ENCODE data around the gene EPB41L4B.
"Not testable (repeated sequence)": the region's sequence is repeated elsewhere in the genome, so short reads cannot be mapped to it uniquely, and the experiment has no call there.

The EPB41L4B gene

DNA sequence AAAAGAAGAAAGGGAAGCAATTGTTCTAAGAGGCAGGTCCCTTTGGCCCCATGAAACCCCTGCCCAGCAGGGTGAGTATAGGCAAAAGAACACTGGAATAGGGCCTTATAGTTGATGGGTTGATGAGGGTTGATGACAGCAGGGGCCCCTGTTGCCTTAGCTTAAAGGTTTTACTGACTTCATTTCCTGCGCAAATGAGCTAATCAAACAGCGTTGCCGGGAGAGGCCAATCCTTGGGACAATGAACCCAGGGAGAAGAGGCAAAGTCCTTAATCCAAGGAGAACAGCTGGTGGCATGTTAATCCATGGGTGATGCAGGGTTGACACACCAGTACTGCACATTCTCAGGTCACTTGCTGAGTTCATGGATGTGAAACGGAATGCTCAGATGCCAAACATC lies 22.0 kb upstream of the EPB41L4B start:
- ATAC-seq, result no peak

DNA sequence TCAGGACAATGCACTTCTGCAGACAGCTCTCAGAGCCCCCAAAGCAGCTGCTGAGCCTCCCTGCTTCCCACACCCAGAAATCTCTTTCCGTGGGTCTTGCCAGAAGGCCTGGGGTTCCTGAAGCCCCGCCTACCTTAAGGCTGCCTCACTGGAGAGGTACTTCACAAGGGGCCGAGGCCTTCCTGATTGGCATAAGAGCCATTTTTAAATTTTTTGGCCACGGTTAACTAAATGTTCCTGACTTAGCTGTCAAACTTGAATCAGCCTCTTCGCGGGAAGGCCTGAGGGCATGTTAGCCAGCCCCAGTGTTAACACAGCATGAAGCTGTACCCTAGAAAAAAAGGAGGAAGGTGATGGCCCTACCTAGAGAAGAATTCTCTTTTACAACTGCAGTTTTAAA lies 20.7 kb upstream of the EPB41L4B start:
- TF ChIP-seq TCF4 (CRISPR knock-in tag; IDR thresholded peaks at IDR 0.05; ENCODE audit: borderline replicate concordance), result no peak
- TF ChIP-seq, protein P1, sequence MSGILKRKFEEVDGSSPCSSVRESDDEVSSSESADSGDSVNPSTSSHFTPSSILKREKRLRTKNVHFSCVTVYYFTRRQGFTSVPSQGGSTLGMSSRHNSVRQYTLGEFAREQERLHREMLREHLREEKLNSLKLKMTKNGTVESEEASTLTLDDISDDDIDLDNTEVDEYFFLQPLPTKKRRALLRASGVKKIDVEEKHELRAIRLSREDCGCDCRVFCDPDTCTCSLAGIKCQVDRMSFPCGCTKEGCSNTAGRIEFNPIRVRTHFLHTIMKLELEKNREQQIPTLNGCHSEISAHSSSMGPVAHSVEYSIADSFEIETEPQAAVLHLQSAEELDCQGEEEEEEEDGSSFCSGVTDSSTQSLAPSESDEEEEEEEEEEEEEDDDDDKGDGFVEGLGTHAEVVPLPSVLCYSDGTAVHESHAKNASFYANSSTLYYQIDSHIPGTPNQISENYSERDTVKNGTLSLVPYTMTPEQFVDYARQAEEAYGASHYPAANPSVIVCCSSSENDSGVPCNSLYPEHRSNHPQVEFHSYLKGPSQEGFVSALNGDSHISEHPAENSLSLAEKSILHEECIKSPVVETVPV (CRISPR knock-in tag; IDR thresholded peaks at IDR 0.05), result no peak
- TF ChIP-seq, protein P2, sequence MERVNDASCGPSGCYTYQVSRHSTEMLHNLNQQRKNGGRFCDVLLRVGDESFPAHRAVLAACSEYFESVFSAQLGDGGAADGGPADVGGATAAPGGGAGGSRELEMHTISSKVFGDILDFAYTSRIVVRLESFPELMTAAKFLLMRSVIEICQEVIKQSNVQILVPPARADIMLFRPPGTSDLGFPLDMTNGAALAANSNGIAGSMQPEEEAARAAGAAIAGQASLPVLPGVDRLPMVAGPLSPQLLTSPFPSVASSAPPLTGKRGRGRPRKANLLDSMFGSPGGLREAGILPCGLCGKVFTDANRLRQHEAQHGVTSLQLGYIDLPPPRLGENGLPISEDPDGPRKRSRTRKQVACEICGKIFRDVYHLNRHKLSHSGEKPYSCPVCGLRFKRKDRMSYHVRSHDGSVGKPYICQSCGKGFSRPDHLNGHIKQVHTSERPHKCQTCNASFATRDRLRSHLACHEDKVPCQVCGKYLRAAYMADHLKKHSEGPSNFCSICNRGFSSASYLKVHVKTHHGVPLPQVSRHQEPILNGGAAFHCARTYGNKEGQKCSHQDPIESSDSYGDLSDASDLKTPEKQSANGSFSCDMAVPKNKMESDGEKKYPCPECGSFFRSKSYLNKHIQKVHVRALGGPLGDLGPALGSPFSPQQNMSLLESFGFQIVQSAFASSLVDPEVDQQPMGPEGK (CRISPR knock-in tag; IDR thresholded peaks at IDR 0.05; ENCODE audit: borderline replicate concordance), result no peak
- no peak for TF ChIP-seq ZC3H10 (CRISPR knock-in tag; IDR thresholded peaks at IDR 0.05)
- TF ChIP-seq ISL1 (CRISPR knock-in tag; IDR thresholded peaks at IDR 0.05), result no peak
- TF ChIP-seq, protein P3, sequence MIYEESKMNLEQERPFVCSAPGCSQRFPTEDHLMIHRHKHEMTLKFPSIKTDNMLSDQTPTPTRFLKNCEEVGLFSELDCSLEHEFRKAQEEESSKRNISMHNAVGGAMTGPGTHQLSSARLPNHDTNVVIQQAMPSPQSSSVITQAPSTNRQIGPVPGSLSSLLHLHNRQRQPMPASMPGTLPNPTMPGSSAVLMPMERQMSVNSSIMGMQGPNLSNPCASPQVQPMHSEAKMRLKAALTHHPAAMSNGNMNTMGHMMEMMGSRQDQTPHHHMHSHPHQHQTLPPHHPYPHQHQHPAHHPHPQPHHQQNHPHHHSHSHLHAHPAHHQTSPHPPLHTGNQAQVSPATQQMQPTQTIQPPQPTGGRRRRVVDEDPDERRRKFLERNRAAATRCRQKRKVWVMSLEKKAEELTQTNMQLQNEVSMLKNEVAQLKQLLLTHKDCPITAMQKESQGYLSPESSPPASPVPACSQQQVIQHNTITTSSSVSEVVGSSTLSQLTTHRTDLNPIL (CRISPR knock-in tag; IDR thresholded peaks at IDR 0.05; ENCODE audit: low read depth), result no peak
- no peak for TF ChIP-seq OSR1 (CRISPR knock-in tag; IDR thresholded peaks at IDR 0.05)
- no peak for TF ChIP-seq PPARA (CRISPR knock-in tag; IDR thresholded peaks at IDR 0.05; ENCODE audit: borderline replicate concordance)
- TF ChIP-seq, protein P4, sequence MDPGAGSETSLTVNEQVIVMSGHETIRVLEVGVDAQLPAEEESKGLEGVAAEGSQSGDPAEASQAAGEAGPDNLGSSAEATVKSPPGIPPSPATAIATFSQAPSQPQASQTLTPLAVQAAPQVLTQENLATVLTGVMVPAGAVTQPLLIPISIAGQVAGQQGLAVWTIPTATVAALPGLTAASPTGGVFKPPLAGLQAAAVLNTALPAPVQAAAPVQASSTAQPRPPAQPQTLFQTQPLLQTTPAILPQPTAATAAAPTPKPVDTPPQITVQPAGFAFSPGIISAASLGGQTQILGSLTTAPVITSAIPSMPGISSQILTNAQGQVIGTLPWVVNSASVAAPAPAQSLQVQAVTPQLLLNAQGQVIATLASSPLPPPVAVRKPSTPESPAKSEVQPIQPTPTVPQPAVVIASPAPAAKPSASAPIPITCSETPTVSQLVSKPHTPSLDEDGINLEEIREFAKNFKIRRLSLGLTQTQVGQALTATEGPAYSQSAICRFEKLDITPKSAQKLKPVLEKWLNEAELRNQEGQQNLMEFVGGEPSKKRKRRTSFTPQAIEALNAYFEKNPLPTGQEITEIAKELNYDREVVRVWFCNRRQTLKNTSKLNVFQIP (CRISPR knock-in tag; IDR thresholded peaks at IDR 0.05; ENCODE audit: borderline replicate concordance, low read depth), result no peak
- TF ChIP-seq ZNF565 (CRISPR knock-in tag; conservative IDR thresholded peaks at IDR 0.05; ENCODE audit: low read depth), result no peak
- no peak for TF ChIP-seq BACH2 (CRISPR knock-in tag; IDR thresholded peaks at IDR 0.05; ENCODE audit: borderline replicate concordance)
- no peak for TF ChIP-seq ZFP30 (CRISPR knock-in tag; IDR thresholded peaks at IDR 0.05)
- no peak for TF ChIP-seq SNAI2 (CRISPR knock-in tag; IDR thresholded peaks at IDR 0.05)
- no peak for TF ChIP-seq ESRRG (CRISPR knock-in tag; IDR thresholded peaks at IDR 0.05)
- TF ChIP-seq ZFP3 (CRISPR knock-in tag; IDR thresholded peaks at IDR 0.05), result no peak
- TF ChIP-seq, protein P5, sequence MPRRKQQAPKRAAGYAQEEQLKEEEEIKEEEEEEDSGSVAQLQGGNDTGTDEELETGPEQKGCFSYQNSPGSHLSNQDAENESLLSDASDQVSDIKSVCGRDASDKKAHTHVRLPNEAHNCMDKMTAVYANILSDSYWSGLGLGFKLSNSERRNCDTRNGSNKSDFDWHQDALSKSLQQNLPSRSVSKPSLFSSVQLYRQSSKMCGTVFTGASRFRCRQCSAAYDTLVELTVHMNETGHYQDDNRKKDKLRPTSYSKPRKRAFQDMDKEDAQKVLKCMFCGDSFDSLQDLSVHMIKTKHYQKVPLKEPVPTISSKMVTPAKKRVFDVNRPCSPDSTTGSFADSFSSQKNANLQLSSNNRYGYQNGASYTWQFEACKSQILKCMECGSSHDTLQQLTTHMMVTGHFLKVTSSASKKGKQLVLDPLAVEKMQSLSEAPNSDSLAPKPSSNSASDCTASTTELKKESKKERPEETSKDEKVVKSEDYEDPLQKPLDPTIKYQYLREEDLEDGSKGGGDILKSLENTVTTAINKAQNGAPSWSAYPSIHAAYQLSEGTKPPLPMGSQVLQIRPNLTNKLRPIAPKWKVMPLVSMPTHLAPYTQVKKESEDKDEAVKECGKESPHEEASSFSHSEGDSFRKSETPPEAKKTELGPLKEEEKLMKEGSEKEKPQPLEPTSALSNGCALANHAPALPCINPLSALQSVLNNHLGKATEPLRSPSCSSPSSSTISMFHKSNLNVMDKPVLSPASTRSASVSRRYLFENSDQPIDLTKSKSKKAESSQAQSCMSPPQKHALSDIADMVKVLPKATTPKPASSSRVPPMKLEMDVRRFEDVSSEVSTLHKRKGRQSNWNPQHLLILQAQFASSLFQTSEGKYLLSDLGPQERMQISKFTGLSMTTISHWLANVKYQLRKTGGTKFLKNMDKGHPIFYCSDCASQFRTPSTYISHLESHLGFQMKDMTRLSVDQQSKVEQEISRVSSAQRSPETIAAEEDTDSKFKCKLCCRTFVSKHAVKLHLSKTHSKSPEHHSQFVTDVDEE (CRISPR knock-in tag; IDR thresholded peaks at IDR 0.05), result no peak
- no peak for TF ChIP-seq CSDC2 (CRISPR knock-in tag; IDR thresholded peaks at IDR 0.05)
- no peak for ATAC-seq

More for the DNA sequence above, 22.0 kb upstream of the EPB41L4B start:
- no peak for TF ChIP-seq SNAI2 (CRISPR knock-in tag; IDR thresholded peaks at IDR 0.05)
- no peak for TF ChIP-seq ISL1 (CRISPR knock-in tag; IDR thresholded peaks at IDR 0.05)
- TF ChIP-seq, protein P4 (CRISPR knock-in tag; IDR thresholded peaks at IDR 0.05; ENCODE audit: borderline replicate concordance, low read depth), result no peak
- TF ChIP-seq ZFP3 (CRISPR knock-in tag; IDR thresholded peaks at IDR 0.05), result no peak
- no peak for TF ChIP-seq GLIS3 (CRISPR knock-in tag; IDR thresholded peaks at IDR 0.05)
- TF ChIP-seq ARNTL (CRISPR knock-in tag; IDR thresholded peaks at IDR 0.05; ENCODE audit: borderline replicate concordance, low read depth), result no peak
- no peak for TF ChIP-seq TOX (CRISPR knock-in tag; IDR thresholded peaks at IDR 0.05; ENCODE audit: borderline replicate concordance)
- no peak for TF ChIP-seq ZC3H10 (CRISPR knock-in tag; IDR thresholded peaks at IDR 0.05)
- no peak for TF ChIP-seq PPARA (CRISPR knock-in tag; IDR thresholded peaks at IDR 0.05; ENCODE audit: borderline replicate concordance)
- TF ChIP-seq ZNF70 (CRISPR knock-in tag; IDR thresholded peaks at IDR 0.05), result no peak
- TF ChIP-seq, protein P5 (CRISPR knock-in tag; IDR thresholded peaks at IDR 0.05), result no peak
- TF ChIP-seq, protein P3 (CRISPR knock-in tag; IDR thresholded peaks at IDR 0.05; ENCODE audit: low read depth), result no peak
- no peak for TF ChIP-seq BACH2 (CRISPR knock-in tag; IDR thresholded peaks at IDR 0.05; ENCODE audit: borderline replicate concordance)
- TF ChIP-seq TCF4 (CRISPR knock-in tag; IDR thresholded peaks at IDR 0.05; ENCODE audit: borderline replicate concordance), result no peak

DNA sequence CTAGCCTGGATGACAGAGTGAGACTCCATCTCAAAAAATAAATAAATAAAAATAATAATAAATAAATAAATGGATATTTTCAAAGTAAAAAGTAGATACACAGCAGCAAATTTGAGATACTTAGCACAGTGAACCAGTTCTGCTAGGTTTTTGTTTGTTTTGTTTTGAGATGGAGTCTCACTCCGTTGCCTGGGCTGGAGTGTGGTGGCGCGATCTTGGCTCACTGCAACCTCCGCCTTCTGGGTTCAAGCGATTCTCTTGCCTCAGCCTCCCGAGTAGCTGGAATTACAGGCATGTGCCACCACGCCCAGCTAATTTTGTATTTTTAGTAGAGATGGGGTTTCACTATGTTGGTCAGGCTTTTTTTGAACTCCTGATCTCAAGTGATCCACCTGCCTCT lies 20.1 kb upstream of the EPB41L4B start:
- not testable (repeated sequence) for ATAC-seq
